Measurements from ENCODE around the gene MARCKSL1. TPM values are rescaled to one million over a fixed set of nuclear protein-coding genes. Genes with fewer than 3 reads are reported as not detected.
A peak's percentile ranks its signal among the peaks of the same experiment; 100 is the strongest.

The MARCKSL1 gene
- total RNA-seq, 1 experiment from 2014 or later = 457 TPM

DNA sequence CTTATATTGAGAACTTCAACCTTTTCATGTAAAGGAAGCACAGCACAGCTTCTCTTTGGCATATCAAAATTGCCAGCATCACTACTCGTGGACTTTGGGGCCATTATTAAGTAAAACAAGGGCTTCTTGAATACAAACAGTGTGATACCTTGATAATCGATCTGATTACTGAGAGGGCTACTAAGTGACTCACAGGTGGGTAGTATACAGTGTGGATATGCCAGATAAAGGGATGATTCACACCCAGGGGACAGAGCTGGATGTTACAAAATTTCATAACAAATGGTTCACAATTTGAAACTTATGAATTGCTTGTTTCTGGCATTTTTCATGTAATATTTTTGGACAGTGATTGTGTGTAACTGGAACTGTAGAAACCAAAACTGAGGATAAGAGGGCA lies 28.7 kb downstream of the MARCKSL1 start:
- H4K20me1 ChIP-seq (ENCODE audit: control insufficient read depth, insufficient read depth, insufficient read length) = no peaks in the 10 kb centered on the region
- Mint-ChIP-seq H3K27ac (peak overlapping the region in 1 of 3 experiments; percentile 2; a peak in 1 of 7 replicates), H3K27me3 (ENCODE audit: low read depth) (no peaks in the 10 kb centered on the region), H3K9me3 (peaks cover 2 to 6% of the 10 kb centered on the region in 2 experiments; a peak in 3 of 5 replicates), H3K4me3 (no peak overlapping the region), H3K36me3 (ENCODE audit: insufficient read depth in 1 of 3, low read depth in 3 of 3) (peaks cover 25 to 51% (median 38%) of the 10 kb centered on the region in 3 experiments), H3K4me1 (peaks cover 3 to 6% of the 10 kb centered on the region in 2 experiments; a peak in 1 of 4 replicates)
- H4K5ac ChIP-seq (ENCODE audit: insufficient read length, low read depth, low read length) = no peak overlapping the region
- no CpG with 5 or more reads among the region's 2 CpGs for WGBS (ENCODE audit: extremely low coverage, insufficient read length, low lambda C conversion rate)
- H2BK5ac ChIP-seq (ENCODE audit: insufficient read length, low read length) = no peak overlapping the region
- H3K23me2 ChIP-seq (ENCODE audit: insufficient read length, low read depth, low read length, poor library complexity, severe bottlenecking) = no peaks in the 10 kb centered on the region
- no peak overlapping the region for H3K14ac ChIP-seq (ENCODE audit: insufficient read depth, low read length)
- no peak overlapping the region for H3K23ac ChIP-seq (ENCODE audit: insufficient read length, low read depth, low read length)
- H2BK12ac ChIP-seq (ENCODE audit: insufficient read length, low read depth, low read length) = no peak overlapping the region
- no peak overlapping the region for H2AK5ac ChIP-seq (ENCODE audit: insufficient read length, low read length)
- H3K4me1 ChIP-seq (ENCODE audit: insufficient read depth, low read length) = no peaks in the 10 kb centered on the region
- no peak overlapping the region for H3K4me2 ChIP-seq (ENCODE audit: insufficient read depth, insufficient read length, low read length)
- no peak for DNase-seq
- no peak overlapping the region for H3K27ac ChIP-seq (ENCODE audit: insufficient read length, low read depth, low read length)
- H3K18ac ChIP-seq (ENCODE audit: insufficient read length, low read depth, low read length) = no peak overlapping the region
- no peaks in the 10 kb centered on the region for H3K27me3 ChIP-seq (ENCODE audit: insufficient read depth, low read length)
- no peak overlapping the region for H2BK120ac ChIP-seq (ENCODE audit: low read depth, low read length, poor library complexity, severe bottlenecking)
- no peaks in the 10 kb centered on the region for H3K9me3 ChIP-seq (ENCODE audit: control insufficient read depth, low read depth, low read length)
- TF ChIP-seq, protein P1, sequence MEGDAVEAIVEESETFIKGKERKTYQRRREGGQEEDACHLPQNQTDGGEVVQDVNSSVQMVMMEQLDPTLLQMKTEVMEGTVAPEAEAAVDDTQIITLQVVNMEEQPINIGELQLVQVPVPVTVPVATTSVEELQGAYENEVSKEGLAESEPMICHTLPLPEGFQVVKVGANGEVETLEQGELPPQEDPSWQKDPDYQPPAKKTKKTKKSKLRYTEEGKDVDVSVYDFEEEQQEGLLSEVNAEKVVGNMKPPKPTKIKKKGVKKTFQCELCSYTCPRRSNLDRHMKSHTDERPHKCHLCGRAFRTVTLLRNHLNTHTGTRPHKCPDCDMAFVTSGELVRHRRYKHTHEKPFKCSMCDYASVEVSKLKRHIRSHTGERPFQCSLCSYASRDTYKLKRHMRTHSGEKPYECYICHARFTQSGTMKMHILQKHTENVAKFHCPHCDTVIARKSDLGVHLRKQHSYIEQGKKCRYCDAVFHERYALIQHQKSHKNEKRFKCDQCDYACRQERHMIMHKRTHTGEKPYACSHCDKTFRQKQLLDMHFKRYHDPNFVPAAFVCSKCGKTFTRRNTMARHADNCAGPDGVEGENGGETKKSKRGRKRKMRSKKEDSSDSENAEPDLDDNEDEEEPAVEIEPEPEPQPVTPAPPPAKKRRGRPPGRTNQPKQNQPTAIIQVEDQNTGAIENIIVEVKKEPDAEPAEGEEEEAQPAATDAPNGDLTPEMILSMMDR (conservative IDR thresholded peaks at IDR 0.05) = no peak
- H3K79me2 ChIP-seq (ENCODE audit: insufficient read depth, low read length) = 0 out of 2 replicates have a peak, but pooled peaks cover 2% of the 10 kb centered on the region
- H3K9ac ChIP-seq (ENCODE audit: extremely low read depth, insufficient read length, low read length) = no peak overlapping the region
- H3K56ac ChIP-seq (ENCODE audit: insufficient read length, low read depth, low read length) = no peak overlapping the region
- no peak overlapping the region for H2BK15ac ChIP-seq (ENCODE audit: low read depth, low read length)
- H3K79me1 ChIP-seq (ENCODE audit: insufficient read depth, low read depth, low read length, poor library complexity, severe bottlenecking) = peaks cover 6% of the 10 kb centered on the region
- no peak overlapping the region for H2AFZ ChIP-seq (ENCODE audit: low read length)
- H3T11ph ChIP-seq (ENCODE audit: low read length) = no peak overlapping the region
- no peak overlapping the region for H4K8ac ChIP-seq (replicated peaks; ENCODE audit: insufficient read length, low read depth, low read length)
- no peak overlapping the region for H2BK20ac ChIP-seq (ENCODE audit: low read depth, low read length, poor library complexity, severe bottlenecking)
- H3K4ac ChIP-seq (ENCODE audit: low read depth, low read length) = no peak overlapping the region
- no peak overlapping the region for H4K91ac ChIP-seq (ENCODE audit: insufficient read length, low read depth, low read length)

Measured in H9 (cell line).